Measurements from ENCODE around the gene PCBP3. TPM values are rescaled to one million over a fixed set of nuclear protein-coding genes. Genes with fewer than 3 reads are reported as not detected.

PCBP3 gene
- total and polyA plus RNA-seq, 2 of the 8 experiments (the other 6 are each of a cell fraction or from before 2014, with no cell fraction given), result 3.5 to 6.3 TPM

- TF ChIP-seq, protein P1, sequence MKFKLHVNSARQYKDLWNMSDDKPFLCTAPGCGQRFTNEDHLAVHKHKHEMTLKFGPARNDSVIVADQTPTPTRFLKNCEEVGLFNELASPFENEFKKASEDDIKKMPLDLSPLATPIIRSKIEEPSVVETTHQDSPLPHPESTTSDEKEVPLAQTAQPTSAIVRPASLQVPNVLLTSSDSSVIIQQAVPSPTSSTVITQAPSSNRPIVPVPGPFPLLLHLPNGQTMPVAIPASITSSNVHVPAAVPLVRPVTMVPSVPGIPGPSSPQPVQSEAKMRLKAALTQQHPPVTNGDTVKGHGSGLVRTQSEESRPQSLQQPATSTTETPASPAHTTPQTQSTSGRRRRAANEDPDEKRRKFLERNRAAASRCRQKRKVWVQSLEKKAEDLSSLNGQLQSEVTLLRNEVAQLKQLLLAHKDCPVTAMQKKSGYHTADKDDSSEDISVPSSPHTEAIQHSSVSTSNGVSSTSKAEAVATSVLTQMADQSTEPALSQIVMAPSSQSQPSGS (IDR thresholded peaks at IDR 0.05; ENCODE audit: low read length), result no peak
- TF ChIP-seq SAP30 (IDR thresholded peaks at IDR 0.05; ENCODE audit: insufficient read depth, insufficient replicate concordance, low read length) (no peak), SIX5 (IDR thresholded peaks at IDR 0.05; ENCODE audit: low read depth, low read length) (no peak), BACH1 (IDR thresholded peaks at IDR 0.05; ENCODE audit: low read length) (no peak)
These were observed 253.9 kb downstream of the PCBP3 start (continued) for GRCh38 chr21:45897191-45898027.
